Stimulated activated CD8-positive, alpha-beta memory T cell treated with anti-CD3 and anti-CD28 coated beads, Interleukin-7, amount 100 ng/mL, for 24 hours (primary cell): ENCODE results near the gene RFX4.
"Not testable (repeated sequence)": the region's sequence is repeated elsewhere in the genome, so short reads cannot be mapped to it uniquely, and the experiment has no call there.

Experiments used
- DNase-seq: peaks from one replicate; pipeline ENCODE4 v3.0.0-alpha.2; 2020; ENCODE audit warnings: low read depth

Gene RFX4

GRCh38 chr12:106594447-106594846, 11.6 kb downstream of the RFX4 start:
- no peak for DNase-seq

GRCh38 chr12:106595268-106595667, 12.5 kb downstream of the RFX4 start:
- DNase-seq = no peak

DNA sequence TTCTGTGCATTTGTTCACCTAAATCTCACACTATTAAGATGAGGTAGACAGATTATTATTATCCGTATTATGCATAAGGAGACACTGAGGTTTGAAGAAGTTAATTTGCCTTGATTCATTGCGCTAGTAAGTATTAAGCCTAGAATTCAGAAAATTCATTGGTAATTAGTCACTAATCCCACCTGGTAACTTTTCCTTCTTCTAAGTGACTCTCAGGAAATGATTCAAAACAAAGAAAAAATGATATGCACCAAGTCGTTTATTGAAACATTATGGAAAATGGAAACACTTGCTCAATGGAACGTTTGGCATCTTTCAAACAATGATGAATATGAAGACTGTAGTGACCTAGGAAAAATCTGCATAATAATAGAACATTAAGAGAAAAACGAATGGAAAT, 15.2 kb downstream of the RFX4 start:
- DNase-seq = no peak

- DNase-seq = no peak
These were observed 16.5 kb downstream of the RFX4 start for GRCh38 chr12:106599302-106599701.

DNA sequence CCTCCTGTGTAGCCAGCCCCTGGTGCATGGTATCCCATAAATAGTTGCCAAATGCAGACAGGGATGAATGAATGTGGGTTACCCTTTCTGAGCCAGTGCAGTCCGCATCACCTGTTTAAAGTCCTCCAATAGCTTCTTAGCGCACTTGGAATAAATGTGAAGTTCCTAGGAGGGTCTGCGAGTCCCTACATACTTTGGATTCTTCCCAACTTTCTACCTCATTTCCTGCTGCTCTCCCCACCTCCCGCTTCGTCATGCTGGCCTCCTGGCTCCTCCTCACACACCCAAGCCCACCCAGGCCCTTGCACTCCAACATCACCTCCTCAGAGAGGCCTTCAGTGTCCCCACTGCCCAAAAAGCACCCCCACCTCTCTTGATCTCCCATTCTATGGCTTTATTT, 17.7 kb downstream of the RFX4 start:
- no peak for DNase-seq

DNA sequence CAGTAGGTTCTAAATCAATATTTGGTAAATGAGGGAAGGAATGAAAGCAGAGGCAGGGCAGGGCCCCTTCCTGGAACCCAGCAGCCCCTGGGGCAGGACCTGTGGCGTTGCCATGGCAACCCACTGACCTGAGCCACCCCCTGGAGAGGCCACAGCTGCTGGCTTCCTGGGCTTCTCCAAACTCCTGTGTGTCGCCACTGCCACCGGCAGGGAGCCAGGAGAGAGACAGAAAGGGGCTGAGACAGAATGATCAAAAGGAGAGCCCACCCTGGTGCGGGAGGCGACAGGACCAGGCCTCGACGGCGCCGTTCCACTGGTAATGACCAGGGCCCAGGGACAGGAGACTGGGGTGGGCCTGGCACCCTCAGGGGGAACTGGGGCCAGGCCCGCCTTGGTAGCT, 18.2 kb downstream of the RFX4 start:
- no peak for DNase-seq

- no peak for DNase-seq
These were observed 18.7 kb downstream of the RFX4 start for GRCh38 chr12:106601496-106601895.

DNA sequence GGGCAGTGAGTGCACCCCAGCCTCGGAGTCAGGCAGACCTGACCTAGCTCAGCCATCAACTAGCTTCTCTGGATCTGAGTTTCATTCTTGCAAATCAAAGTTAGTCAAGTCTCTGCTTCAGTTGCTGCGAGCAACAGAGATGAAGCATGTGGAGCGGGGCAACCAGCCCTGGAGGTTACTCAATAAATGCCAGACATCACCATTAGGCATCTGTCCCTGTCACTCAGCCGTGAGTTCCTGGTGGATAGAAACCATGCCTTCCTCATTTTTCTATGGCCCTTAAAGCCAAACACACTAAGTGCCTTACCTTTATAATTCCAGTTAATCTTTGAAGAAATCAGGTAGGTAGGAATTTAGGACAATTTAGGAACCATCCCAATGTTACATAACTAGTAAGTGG, 19.3 kb downstream of the RFX4 start:
- no peak for DNase-seq

DNA sequence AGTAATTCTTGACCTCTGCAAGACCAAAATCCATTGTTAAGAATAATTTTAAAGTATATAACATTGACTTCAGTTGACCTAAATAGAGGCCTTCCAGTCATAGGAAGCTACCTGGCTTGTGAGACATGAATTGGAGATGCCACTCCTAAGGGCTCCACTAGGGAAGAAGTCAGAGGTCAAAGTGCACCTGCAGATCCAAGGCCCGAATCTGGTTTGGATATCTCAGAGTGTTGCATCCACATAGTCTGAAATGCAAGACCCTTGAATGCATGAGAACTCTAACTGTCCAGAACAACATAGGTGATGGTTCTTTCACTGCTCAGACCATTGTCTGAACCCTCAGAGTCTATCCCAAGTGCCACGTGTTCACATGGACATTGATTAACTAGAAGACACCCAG, 22.4 kb downstream of the RFX4 start:
- DNase-seq = no peak

DNA sequence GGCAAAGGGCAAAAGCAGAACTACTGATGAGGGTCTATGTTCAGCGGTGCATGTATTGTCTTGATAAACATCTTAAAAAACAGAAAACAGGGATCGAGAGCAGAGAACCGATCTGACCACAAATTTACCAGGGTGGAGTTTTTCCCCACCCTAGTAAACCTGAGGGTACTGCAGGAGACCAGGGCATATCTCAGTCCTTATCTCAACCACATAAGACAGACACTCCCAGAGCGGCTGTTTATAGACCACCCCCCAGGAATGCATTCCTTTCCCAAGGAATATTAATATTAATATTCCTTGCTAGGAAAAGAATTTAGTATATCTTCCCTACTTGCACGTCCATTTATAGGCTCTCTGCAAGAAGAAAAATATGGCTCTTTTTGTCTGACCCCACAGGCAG, 37.8 kb downstream of the RFX4 start:
- not testable (repeated sequence) for DNase-seq

GRCh38 chr12:106625976-106626375, 43.2 kb downstream of the RFX4 start:
- DNase-seq = no peak

- no peak for DNase-seq
These were observed 47.2 kb downstream of the RFX4 start for GRCh38 chr12:106629797-106630659.

- DNase-seq = no peak
These were observed 48.3 kb downstream of the RFX4 start for GRCh38 chr12:106631150-106631549.

DNA sequence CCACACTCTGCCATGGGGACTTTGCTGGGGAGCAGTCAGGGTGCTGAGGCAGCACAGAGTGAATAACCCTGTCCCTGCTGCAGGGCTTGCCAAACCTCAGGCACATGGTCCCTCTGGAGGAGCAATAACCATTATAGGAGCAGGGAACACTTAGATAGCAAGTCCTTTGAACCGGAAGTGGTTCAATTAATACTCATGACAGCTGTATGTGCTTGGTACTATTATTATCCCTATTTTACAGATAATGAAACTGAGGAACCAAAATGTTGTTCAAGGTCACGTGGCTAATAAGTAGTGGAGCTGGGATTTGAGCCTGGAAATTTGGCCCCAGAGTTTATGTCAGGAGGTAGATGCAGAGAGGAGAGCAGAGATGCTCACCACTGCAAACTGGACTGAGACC, 49.0 kb downstream of the RFX4 start:
- DNase-seq = no peak

- no peak for DNase-seq
These were observed 50.1 kb downstream of the RFX4 start for GRCh38 chr12:106632797-106633450.

DNA sequence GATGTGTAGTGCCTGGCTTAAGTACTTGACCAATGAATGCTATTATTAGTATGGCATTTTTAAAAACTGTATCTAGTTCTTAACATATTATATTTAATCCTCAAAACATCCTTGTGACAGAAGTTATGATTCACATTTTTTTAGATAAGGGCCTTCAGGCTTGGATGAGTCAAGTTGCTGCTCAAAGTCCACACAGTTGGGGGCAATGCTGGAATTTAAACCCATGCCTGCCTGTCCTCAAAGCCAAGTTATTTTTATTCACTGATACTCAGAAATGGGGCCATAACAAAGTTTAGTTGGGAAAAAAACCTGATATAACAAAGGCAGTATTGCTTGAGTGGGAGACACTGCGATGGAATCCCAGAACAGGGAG, 50.6 kb downstream of the RFX4 start:
- no peak for DNase-seq

- no peak for DNase-seq
These were observed 51.4 kb downstream of the RFX4 start for GRCh38 chr12:106634206-106634605.

GRCh38 chr12:106643000-106643399, 60.2 kb downstream of the RFX4 start:
- no peak for DNase-seq

DNA sequence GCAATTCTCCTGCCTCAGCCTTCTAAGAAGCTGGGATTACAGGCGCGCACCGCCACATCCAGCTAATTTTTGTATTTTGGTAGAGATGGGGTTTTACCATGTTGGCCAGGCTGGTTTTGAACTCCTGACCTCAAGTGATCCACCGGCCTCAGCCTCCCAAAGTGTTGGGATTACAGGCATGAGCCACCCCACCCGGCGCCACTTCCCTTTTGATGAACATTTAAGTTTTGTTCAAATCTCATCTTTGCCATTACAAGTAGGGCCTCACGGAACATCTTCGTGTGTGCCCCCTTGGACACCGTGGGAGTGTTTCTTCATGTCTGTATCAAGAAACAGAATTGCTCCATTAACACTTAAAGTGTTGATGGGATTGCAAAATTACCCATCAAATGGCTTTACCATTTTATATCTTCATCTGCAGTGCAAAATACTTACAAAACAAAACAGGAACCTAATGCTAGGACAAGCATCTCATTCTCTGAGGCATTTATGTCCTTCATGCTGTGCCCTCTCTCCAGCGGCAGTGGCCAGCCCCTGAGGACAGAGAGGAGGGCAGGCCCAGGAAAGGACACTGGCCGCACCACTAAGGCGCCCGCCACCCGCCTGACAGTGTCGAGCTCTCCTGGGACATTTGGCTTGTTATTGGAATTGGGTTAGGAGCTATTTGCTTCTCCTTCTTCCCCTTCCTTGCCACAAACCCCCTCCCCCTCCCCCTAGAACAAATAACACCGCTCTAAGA, 61.7 kb downstream of the RFX4 start:
- DNase-seq = no peak

DNA sequence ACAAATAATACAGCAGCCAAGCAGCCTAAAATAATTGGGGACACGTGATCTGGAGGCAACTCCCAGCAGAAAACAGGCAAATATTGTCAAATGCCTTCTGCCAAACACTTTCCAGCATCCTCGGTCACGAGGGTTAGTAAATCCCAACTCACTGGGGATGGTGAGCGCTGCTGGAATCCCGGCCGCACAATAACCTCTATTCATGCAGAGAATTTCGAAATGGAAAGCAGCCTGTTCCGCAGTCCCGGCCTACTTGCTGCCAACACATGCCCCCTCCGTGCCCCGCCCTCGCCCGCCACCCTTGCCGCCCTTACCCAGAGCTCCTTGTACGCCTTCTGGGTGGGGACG, 62.2 kb downstream of the RFX4 start:
- DNase-seq = no peak

DNA sequence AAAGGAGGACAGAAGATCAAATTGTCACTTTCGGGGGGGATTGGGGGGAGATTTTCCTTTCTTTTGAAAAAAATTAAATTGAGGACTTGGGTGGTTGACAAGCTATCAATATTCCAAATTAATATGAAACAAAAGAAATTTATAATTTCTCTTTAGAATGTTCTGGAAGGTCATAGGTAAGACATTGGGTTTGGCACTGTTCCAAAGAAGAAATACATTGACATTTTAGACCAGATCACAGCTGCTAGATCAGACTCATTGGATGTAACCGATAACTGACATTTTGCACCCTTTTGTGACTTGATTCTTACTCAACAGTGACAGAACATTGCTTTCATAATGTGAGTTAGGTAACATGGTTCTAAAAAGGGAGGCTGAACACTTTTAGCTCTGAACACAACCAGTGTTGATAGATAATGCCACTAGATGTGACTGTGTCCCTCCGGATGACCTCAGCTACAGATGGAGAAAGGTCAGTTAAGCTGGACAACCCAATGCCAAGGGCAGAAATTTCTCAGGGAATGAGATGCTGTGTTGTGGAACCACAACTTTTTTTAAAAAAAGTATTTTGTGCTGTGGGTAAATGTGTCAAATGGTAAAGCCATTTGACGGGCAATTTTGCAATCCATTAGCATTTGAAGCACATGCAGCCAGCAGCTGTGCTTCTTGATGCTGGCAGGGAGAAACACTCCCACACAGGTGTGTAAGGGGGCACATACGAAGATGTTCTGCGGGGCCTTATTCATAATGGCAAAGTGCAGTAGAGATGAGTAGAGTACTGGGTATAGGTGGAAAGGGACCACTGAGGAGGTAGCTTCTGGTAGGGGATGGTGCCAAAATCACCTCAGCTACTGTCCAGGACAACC, 62.9 kb downstream of the RFX4 start:
- no peak for DNase-seq

DNA sequence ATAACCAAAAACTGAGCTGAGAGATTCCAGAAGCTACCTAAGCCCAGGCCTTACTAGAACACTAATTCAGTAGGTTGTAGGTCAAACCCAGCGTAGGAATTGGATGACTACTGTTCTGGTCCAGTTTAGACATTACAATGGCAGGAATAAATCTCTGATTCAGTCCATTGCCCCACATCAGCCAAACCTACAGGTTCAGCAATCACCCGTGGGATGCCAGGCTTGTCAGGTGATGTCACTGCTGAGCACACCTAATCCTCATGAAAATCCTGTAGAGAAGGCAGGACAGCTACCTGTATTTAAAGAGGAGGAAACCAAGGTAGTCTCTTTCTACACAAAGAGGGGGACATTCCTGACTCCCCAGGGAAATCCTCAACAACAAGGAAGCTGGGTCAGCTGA, 63.7 kb downstream of the RFX4 start:
- DNase-seq = no peak
